DOHH2 (cell line): ENCODE measurements around the gene SLIT1.

ENCODE experiments used
- H3F3A ChIP-seq: fragments of 200-600 bp; sonication (generic), shearing (Covaris generic); 2 replicates; pipeline ENCODE4 v1.6.0; 2016; ENCODE audit warnings: antibody characterized with exemption, mild to moderate bottlenecking; ENCODE audit not compliant: control insufficient read depth, insufficient read depth
- H3K27ac ChIP-seq: fragments of 200-600 bp; sonication (generic); 2 replicates; pipeline ENCODE4 v1.5.1; 2014; ENCODE audit warnings: low read depth, mild to moderate bottlenecking, low read length, moderate library complexity
- H3K27me3 ChIP-seq: fragments of 200-600 bp; sonication (generic); 2 replicates; pipeline ENCODE4 v1.6.1; 2014; ENCODE audit warnings: mild to moderate bottlenecking, low read length, mixed read lengths; ENCODE audit not compliant: control insufficient read depth
- H3K36me3 ChIP-seq: fragments of 200-600 bp; sonication (generic); 2 replicates; pipeline ENCODE4 v1.6.1; 2014; ENCODE audit warnings: mild to moderate bottlenecking, low read length, moderate library complexity, mixed read lengths; ENCODE audit not compliant: control insufficient read depth
- H3K4me1 ChIP-seq: fragments of 200-600 bp; sonication (generic); 2 replicates; pipeline ENCODE4 v1.6.1; 2014; ENCODE audit warnings: mild to moderate bottlenecking, low read length, mixed read lengths; ENCODE audit not compliant: control insufficient read depth
- H3K4me2 ChIP-seq: fragments of 200-600 bp; sonication (generic); 2 replicates; pipeline ENCODE4 v1.6.0; 2014; ENCODE audit warnings: mild to moderate bottlenecking, low read length, moderate library complexity
- H3K4me3 ChIP-seq: fragments of 200-600 bp; sonication (generic); 2 replicates; pipeline ENCODE4 v1.5.1; 2014; ENCODE audit warnings: mild to moderate bottlenecking, low read length, mixed read lengths
- H3K79me2 ChIP-seq: fragments of 200-600 bp; sonication (generic); 2 replicates; pipeline ENCODE4 v1.6.1; 2014; ENCODE audit warnings: mild to moderate bottlenecking, low read length, mixed read lengths; ENCODE audit not compliant: control insufficient read depth
- H3K9me2 ChIP-seq: fragments of 200-600 bp; sonication (generic); replicated peaks from 2 replicates; pipeline ENCODE4 v1.6.1; 2014; ENCODE audit warnings: mild to moderate bottlenecking, low read length, mixed read lengths; ENCODE audit not compliant: control insufficient read depth
- H3K9me3 ChIP-seq: fragments of 200-600 bp; sonication (generic); 2 replicates; pipeline ENCODE4 v1.6.1; 2014; ENCODE audit warnings: antibody characterized with exemption, low read length, mixed read lengths; ENCODE audit not compliant: control insufficient read depth, insufficient read depth
- H4K20me1 ChIP-seq: fragments of 200-600 bp; sonication (generic); 2 replicates; pipeline ENCODE4 v1.6.0; 2014; ENCODE audit warnings: low read depth, mild to moderate bottlenecking, antibody characterized with exemption, low read length, moderate library complexity; ENCODE audit not compliant: control insufficient read depth, insufficient read depth
- EZH2phosphoT487 ChIP-seq: fragments of 200-600 bp; sonication (generic); IDR thresholded peaks from 2 replicates; pipeline ENCODE4 v1.6.1; 2017; ENCODE audit warnings: borderline replicate concordance, mild to moderate bottlenecking, antibody characterized with exemption, low read length, moderate library complexity, mixed read lengths
- TF ChIP-seq, protein P1 (sequence below): fragments of 200-600 bp; sonication (generic); IDR thresholded peaks from one replicate; pipeline ENCODE4 v1.5.1; 2014; ENCODE audit warnings: antibody characterized with exemption, mild to moderate bottlenecking, low read depth, low read length; ENCODE audit not compliant: poor library complexity, severe bottlenecking

Gene SLIT1

DNA sequence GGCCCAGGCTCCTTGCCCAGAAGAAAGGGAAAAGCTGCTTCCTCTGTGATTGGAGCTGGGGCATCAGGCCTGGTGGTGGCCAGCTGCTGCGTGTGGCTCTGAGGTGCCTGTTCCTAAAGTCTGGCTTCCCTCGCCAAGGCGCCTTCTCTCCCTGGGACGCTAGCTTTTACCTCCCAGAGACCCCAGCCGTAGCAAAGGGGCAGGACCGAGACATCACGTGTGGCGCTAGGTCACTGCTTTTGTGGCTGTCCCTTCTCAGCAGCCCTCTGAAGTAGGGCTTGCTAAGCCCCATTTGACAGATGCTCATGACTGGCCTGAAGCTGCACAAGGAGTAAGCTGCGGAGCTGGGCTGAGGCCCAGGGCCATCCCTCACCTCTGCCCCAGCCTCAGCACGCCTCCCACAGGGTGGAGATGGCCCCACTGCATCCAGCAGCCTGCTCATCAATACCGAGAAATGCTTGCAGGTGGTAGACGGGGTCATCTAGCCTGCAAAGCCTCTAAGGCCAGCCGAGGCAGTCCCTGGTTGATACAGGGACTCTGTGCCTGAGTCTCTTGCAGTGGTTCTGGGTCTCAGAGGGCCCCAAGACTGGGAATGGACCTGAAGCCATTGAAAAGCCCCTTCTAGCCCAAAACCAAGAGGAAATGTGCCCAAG is 182.5 kb downstream of the SLIT1 start:
- peaks cover 12% of the 10 kb centered on the region for H3K9me3 ChIP-seq
- TF ChIP-seq, protein P1, sequence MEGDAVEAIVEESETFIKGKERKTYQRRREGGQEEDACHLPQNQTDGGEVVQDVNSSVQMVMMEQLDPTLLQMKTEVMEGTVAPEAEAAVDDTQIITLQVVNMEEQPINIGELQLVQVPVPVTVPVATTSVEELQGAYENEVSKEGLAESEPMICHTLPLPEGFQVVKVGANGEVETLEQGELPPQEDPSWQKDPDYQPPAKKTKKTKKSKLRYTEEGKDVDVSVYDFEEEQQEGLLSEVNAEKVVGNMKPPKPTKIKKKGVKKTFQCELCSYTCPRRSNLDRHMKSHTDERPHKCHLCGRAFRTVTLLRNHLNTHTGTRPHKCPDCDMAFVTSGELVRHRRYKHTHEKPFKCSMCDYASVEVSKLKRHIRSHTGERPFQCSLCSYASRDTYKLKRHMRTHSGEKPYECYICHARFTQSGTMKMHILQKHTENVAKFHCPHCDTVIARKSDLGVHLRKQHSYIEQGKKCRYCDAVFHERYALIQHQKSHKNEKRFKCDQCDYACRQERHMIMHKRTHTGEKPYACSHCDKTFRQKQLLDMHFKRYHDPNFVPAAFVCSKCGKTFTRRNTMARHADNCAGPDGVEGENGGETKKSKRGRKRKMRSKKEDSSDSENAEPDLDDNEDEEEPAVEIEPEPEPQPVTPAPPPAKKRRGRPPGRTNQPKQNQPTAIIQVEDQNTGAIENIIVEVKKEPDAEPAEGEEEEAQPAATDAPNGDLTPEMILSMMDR, result no peak
- no peak for TF ChIP-seq EZH2phosphoT487
- no peaks in the 10 kb centered on the region for H4K20me1 ChIP-seq
- no peak overlapping the region for H3K4me2 ChIP-seq
- H3K27me3 ChIP-seq, result no peaks in the 10 kb centered on the region
- H3K4me3 ChIP-seq, result no peak overlapping the region
- H3K27ac ChIP-seq, result no peak overlapping the region
- H3K4me1 ChIP-seq, result no peaks in the 10 kb centered on the region
- no peaks in the 10 kb centered on the region for H3K79me2 ChIP-seq
- no peaks in the 10 kb centered on the region for H3K36me3 ChIP-seq
- H3K9me2 ChIP-seq, result no peaks in the 10 kb centered on the region
- H3F3A ChIP-seq, result no peaks in the 10 kb centered on the region

DNA sequence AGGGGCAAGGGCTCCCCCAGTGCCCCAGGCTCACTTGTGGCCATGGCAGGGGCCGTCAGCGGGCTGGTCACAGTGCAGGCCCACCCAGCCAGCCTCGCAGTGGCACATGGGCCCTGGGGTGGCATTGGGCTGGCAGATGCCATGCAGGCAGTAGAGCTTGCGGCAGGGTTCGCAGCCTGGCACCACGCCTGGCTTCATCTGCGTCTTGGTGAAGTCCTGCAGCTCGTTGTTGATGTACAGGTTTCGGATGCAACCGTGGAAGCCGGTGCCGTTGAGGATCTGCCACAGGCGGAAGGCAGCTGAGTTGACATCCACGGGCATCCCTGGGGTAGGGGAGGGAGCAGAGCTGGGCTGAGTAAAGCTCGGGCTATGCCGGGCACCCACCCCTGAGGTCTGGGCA is 183.1 kb downstream of the SLIT1 start:
- Histone ChIP-seq H3K9me3 (peaks cover 10% of the 10 kb centered on the region), H3K27ac (no peak overlapping the region), H4K20me1 (no peaks in the 10 kb centered on the region), H3K4me1 (no peaks in the 10 kb centered on the region), H3K27me3 (no peaks in the 10 kb centered on the region), H3K4me2 (no peak overlapping the region), H3K4me3 (no peak overlapping the region), H3K36me3 (no peaks in the 10 kb centered on the region), H3K79me2 (no peaks in the 10 kb centered on the region), H3K9me2 (no peaks in the 10 kb centered on the region), H3F3A (no peaks in the 10 kb centered on the region)
- TF ChIP-seq, protein P1, result no peak
- no peak for TF ChIP-seq EZH2phosphoT487

DNA sequence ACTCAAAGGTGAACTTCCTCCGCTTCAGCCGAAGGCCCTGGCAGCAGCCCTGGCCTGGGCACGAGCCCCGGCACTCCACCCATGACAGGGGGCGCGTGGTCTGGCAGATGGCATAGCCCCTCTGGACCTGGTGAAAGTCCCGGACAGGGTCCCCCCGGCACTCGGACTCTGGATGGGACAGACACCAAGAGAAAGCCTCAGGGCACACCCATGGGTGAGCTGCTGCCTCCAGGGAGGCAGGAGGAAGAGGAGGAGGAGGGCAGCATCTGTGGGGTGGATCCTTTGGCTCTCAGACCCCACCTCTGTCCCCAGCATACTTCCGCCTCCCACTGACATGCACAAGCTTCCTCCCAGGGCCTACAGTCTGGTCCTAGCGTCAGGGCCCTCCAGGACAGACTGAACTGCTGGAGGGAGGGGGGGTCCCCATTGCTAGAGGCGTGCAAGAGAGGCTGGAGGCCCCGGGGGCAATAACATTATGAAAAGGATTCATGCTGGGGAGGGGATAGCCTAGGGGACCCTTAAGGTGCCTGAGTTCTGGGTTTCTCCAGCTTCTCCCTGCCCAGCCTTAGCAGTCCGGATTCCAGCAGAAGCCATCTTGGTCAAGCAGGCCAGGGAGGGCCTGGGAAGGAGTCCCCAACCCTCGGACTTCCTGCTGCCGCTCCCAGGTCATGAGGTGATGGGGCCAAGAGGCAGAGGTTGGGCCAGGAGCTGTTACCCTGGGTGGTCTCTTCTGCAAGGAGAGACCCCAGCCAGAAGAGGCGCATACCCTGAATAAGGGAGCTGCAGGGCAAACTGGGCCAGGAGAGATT is 184.4 kb downstream of the SLIT1 start:
- Histone ChIP-seq H3K4me2 (no peak overlapping the region), H3K27ac (no peak overlapping the region), H3K79me2 (no peaks in the 10 kb centered on the region), H3K36me3 (no peaks in the 10 kb centered on the region), H3K9me3 (no peaks in the 10 kb centered on the region), H3K27me3 (no peaks in the 10 kb centered on the region), H3K4me3 (no peak overlapping the region), H3F3A (no peaks in the 10 kb centered on the region), H3K9me2 (no peaks in the 10 kb centered on the region), H3K4me1 (no peaks in the 10 kb centered on the region), H4K20me1 (no peaks in the 10 kb centered on the region)
- no peak for TF ChIP-seq EZH2phosphoT487
- TF ChIP-seq, protein P1, result no peak
